H9 (cell line): ENCODE data around the gene HAUS7. TPM values are rescaled to one million over a fixed set of nuclear protein-coding genes. Genes with fewer than 3 reads are reported as not detected.

Source experiments
- DNase-seq: peaks from one replicate; pipeline ENCODE4 v3.0.0-alpha.2; 2017
- H2AFZ ChIP-seq: one replicate; pipeline ENCODE4 v1.6.1; 2013; ENCODE audit warnings: mild to moderate bottlenecking, low read length, control low read depth, moderate library complexity
- H2AK5ac ChIP-seq: 2 replicates; pipeline ENCODE4 v1.6.1; 2013; ENCODE audit warnings: low read length, control low read depth, mixed read lengths; ENCODE audit not compliant: insufficient read length
- H2BK120ac ChIP-seq: one replicate; pipeline ENCODE4 v1.6.1; 2013; ENCODE audit warnings: low read depth, mild to moderate bottlenecking, low read length, control low read depth, inconsistent platforms; ENCODE audit not compliant: poor library complexity, severe bottlenecking
- H2BK12ac ChIP-seq: 2 replicates; pipeline ENCODE4 v1.6.1; 2013; ENCODE audit warnings: low read length, control low read depth, mixed read lengths, low read depth; ENCODE audit not compliant: insufficient read length
- H2BK15ac ChIP-seq: 2 replicates; pipeline ENCODE4 v1.6.1; 2013; ENCODE audit warnings: low read depth, low read length, control low read depth
- H2BK20ac ChIP-seq: one replicate; pipeline ENCODE4 v1.6.1; 2013; ENCODE audit warnings: low read depth, mild to moderate bottlenecking, low read length, control low read depth, inconsistent platforms; ENCODE audit not compliant: poor library complexity, severe bottlenecking
- H2BK5ac ChIP-seq: 2 replicates; pipeline ENCODE4 v1.6.1; 2013; ENCODE audit warnings: low read length, control low read depth, mixed read lengths; ENCODE audit not compliant: insufficient read length
- H3K14ac ChIP-seq: 2 replicates; pipeline ENCODE4 v1.6.1; 2013; ENCODE audit warnings: low read length, control low read depth; ENCODE audit not compliant: insufficient read depth
- H3K18ac ChIP-seq: 2 replicates; pipeline ENCODE4 v1.6.1; 2013; ENCODE audit warnings: low read depth, mild to moderate bottlenecking, mixed read lengths, low read length, control low read depth; ENCODE audit not compliant: insufficient read length
- H3K23ac ChIP-seq: 2 replicates; pipeline ENCODE4 v1.6.1; 2013; ENCODE audit warnings: low read length, control low read depth, mixed read lengths, low read depth; ENCODE audit not compliant: insufficient read length
- H3K23me2 ChIP-seq: 2 replicates; pipeline ENCODE4 v1.6.1; 2013; ENCODE audit warnings: low read depth, mild to moderate bottlenecking, mixed read lengths, low read length, control low read depth; ENCODE audit not compliant: insufficient read length, poor library complexity, severe bottlenecking
- H3K27ac ChIP-seq: 2 replicates; pipeline ENCODE4 v1.5.1; 2013; ENCODE audit warnings: low read length, control low read depth, mixed read lengths, low read depth; ENCODE audit not compliant: insufficient read length
- H3K27me3 ChIP-seq: 2 replicates; pipeline ENCODE4 v1.6.1; 2013; ENCODE audit warnings: low read length, control low read depth, inconsistent platforms; ENCODE audit not compliant: insufficient read depth
- H3K4ac ChIP-seq: 2 replicates; pipeline ENCODE4 v1.6.1; 2013; ENCODE audit warnings: low read depth, mild to moderate bottlenecking, control low read depth, inconsistent platforms, low read length, moderate library complexity
- H3K4me1 ChIP-seq: 2 replicates; pipeline ENCODE4 v1.6.1; 2013; ENCODE audit warnings: low read length, control low read depth, inconsistent platforms; ENCODE audit not compliant: insufficient read depth
- H3K4me2 ChIP-seq: 2 replicates; pipeline ENCODE4 v1.6.1; 2013; ENCODE audit warnings: low read length, control low read depth, mixed read lengths; ENCODE audit not compliant: insufficient read length, insufficient read depth
- H3K56ac ChIP-seq: 2 replicates; pipeline ENCODE4 v1.6.1; 2013; ENCODE audit warnings: low read depth, mild to moderate bottlenecking, mixed read lengths, low read length, control low read depth; ENCODE audit not compliant: insufficient read length
- H3K79me1 ChIP-seq: 2 replicates; pipeline ENCODE4 v1.6.1; 2013; ENCODE audit warnings: low read depth, mild to moderate bottlenecking, moderate library complexity, low read length, control low read depth, inconsistent platforms; ENCODE audit not compliant: insufficient read depth, poor library complexity, severe bottlenecking
- H3K79me2 ChIP-seq: 2 replicates; pipeline ENCODE4 v1.6.1; 2013; ENCODE audit warnings: low read length, control low read depth, inconsistent platforms; ENCODE audit not compliant: insufficient read depth
- H3K9ac ChIP-seq: 2 replicates; pipeline ENCODE4 v1.6.1; 2013; ENCODE audit warnings: low read length, control low read depth, mixed read lengths; ENCODE audit not compliant: insufficient read length; ENCODE audit errors: extremely low read depth
- H3K9me3 ChIP-seq: one replicate; pipeline ENCODE4 v1.6.1; 2013; ENCODE audit warnings: low read depth, low read length, inconsistent platforms; ENCODE audit not compliant: control insufficient read depth
- H3T11ph ChIP-seq: one replicate; pipeline ENCODE4 v1.6.1; 2013; ENCODE audit warnings: mild to moderate bottlenecking, low read length, control low read depth, inconsistent platforms
- H4K20me1 ChIP-seq: one replicate; pipeline ENCODE4 v1.6.1; 2013; ENCODE audit not compliant: control insufficient read depth, insufficient read length, insufficient read depth
- H4K5ac ChIP-seq: 2 replicates; pipeline ENCODE4 v1.6.1; 2013; ENCODE audit warnings: low read depth, mild to moderate bottlenecking, mixed read lengths, low read length, control low read depth; ENCODE audit not compliant: insufficient read length
- H4K8ac ChIP-seq: replicated peaks from 2 replicates; pipeline ENCODE4 v1.6.1; 2013; ENCODE audit warnings: low read length, control low read depth, mixed read lengths, low read depth; ENCODE audit not compliant: insufficient read length
- H4K91ac ChIP-seq: 2 replicates; pipeline ENCODE4 v1.6.1; 2013; ENCODE audit warnings: low read depth, mild to moderate bottlenecking, moderate library complexity, mixed read lengths, low read length, control low read depth; ENCODE audit not compliant: insufficient read length
- H3K27ac Mint-ChIP-seq, 3 experiments: 2 replicates in 2 of 3; 3 replicates in 1 of 3; pipeline ENCODE4 v1.8.0; 2020 to 2021; ENCODE audit warnings: mixed read lengths in 3 of 3, mild to moderate bottlenecking in 1 of 3, moderate library complexity in 1 of 3
- H3K27me3 Mint-ChIP-seq: 2 replicates; pipeline ENCODE4 v1.8.0; 2021; ENCODE audit warnings: low read depth, mild to moderate bottlenecking, moderate library complexity, mixed read lengths
- H3K36me3 Mint-ChIP-seq, 3 experiments: 2 replicates in 2 of 3; 3 replicates in 1 of 3; pipeline ENCODE4 v1.8.0; 2020 to 2021; ENCODE audit warnings: low read depth in 3 of 3, mixed read lengths in 3 of 3; ENCODE audit not compliant: insufficient read depth in 1 of 3
- H3K4me1 Mint-ChIP-seq, 2 experiments: 2 replicates each; pipeline ENCODE4 v1.8.0; 2020; ENCODE audit warnings: mixed read lengths in 2 of 2
- H3K4me3 Mint-ChIP-seq, 2 experiments: 2 replicates in 1 of 2; 3 replicates in 1 of 2; pipeline ENCODE4 v1.8.0; 2020 to 2021; ENCODE audit warnings: mild to moderate bottlenecking in 2 of 2, mixed read lengths in 2 of 2, moderate library complexity in 1 of 2
- H3K9me3 Mint-ChIP-seq, 2 experiments: 2 replicates in 1 of 2; 3 replicates in 1 of 2; pipeline ENCODE4 v1.8.0; 2020; ENCODE audit warnings: mild to moderate bottlenecking in 2 of 2, mixed read lengths in 2 of 2, moderate library complexity in 1 of 2
- WGBS: extraction: QIAGEN DNeasy Blood & Tissue Kit; methylation state at CpG from one replicate; pipeline ENCODE4 v1.1.7; 2013; ENCODE audit warnings: missing lambda C conversion rate, low lambda C conversion rate, mixed read lengths; ENCODE audit not compliant: insufficient read length; ENCODE audit errors: extremely low coverage; 5-methylcytosine and 5-hydroxymethylcytosine counted together
- total RNA-seq: library from RNA; stranded (reverse); gene quantifications from 2 replicates; pipeline ENCODE4 v1.2.1, GENCODE V29; 2021
- TF ChIP-seq, protein P1 (sequence below): fragments of 200-600 bp; sonication (generic); conservative IDR thresholded peaks from 3 replicates; pipeline ENCODE4 v1.8.0; 2021; ENCODE audit warnings: antibody characterized with exemption, mild to moderate bottlenecking

The HAUS7 gene
- total RNA-seq, 1 experiment from 2014 or later = 45.3 TPM

DNA sequence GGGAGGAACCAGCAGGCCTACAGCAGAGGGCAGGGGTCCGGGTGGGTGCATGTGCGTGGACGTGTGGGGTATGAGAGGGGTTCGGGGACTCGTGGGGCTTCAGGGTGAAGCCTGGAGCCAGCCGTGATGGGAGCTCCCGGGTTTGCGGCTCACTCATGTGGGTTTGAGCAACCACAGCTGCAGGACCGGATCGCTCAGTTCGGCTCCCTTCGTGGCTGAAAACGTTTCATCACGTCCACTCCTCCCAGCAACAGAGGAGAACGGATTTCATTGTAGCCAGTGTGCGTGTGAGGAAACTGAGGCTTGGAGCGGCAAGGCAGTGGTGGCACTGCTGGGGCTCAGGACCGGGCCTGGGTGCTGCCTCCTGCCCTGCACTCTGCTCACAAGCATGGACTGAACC lies 35.0 kb upstream of the HAUS7 start:
- peaks cover 24% of the 10 kb centered on the region for H3K9me3 ChIP-seq
- no peak overlapping the region for H3K27ac ChIP-seq
- H4K8ac ChIP-seq = no peak overlapping the region
- Mint-ChIP-seq H3K4me3 (no peak overlapping the region), H3K4me1 (peaks cover 0 to 6% of the 10 kb centered on the region in 2 experiments; a peak in 2 of 4 replicates), H3K27ac (no peak overlapping the region), H3K27me3 (peaks cover 4% of the 10 kb centered on the region), H3K9me3 (peaks cover 63 to 73% of the 10 kb centered on the region in 2 experiments), H3K36me3 (peaks cover 6 to 8% (median 8%) of the 10 kb centered on the region in 3 experiments; a peak in 5 of 7 replicates)
- no CpG with 5 or more reads among the region's 18 CpGs for WGBS
- no peak overlapping the region for H3K14ac ChIP-seq
- H2BK120ac ChIP-seq = no peak overlapping the region
- no peak overlapping the region for H2BK5ac ChIP-seq
- H3K4ac ChIP-seq = no peak overlapping the region
- no peaks in the 10 kb centered on the region for H3K79me2 ChIP-seq
- TF ChIP-seq, protein P1, sequence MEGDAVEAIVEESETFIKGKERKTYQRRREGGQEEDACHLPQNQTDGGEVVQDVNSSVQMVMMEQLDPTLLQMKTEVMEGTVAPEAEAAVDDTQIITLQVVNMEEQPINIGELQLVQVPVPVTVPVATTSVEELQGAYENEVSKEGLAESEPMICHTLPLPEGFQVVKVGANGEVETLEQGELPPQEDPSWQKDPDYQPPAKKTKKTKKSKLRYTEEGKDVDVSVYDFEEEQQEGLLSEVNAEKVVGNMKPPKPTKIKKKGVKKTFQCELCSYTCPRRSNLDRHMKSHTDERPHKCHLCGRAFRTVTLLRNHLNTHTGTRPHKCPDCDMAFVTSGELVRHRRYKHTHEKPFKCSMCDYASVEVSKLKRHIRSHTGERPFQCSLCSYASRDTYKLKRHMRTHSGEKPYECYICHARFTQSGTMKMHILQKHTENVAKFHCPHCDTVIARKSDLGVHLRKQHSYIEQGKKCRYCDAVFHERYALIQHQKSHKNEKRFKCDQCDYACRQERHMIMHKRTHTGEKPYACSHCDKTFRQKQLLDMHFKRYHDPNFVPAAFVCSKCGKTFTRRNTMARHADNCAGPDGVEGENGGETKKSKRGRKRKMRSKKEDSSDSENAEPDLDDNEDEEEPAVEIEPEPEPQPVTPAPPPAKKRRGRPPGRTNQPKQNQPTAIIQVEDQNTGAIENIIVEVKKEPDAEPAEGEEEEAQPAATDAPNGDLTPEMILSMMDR = no peak
- H2AK5ac ChIP-seq = no peak overlapping the region
- no peak overlapping the region for H2BK15ac ChIP-seq
- H4K91ac ChIP-seq = no peak overlapping the region
- H3K23me2 ChIP-seq = no peaks in the 10 kb centered on the region
- H3K79me1 ChIP-seq = no peaks in the 10 kb centered on the region
- H3K4me1 ChIP-seq = no peaks in the 10 kb centered on the region
- DNase-seq = no peak
- H2AFZ ChIP-seq = no peak overlapping the region
- no peak overlapping the region for H3K9ac ChIP-seq
- no peaks in the 10 kb centered on the region; the same call in 1 of the 2 replicates for H3K27me3 ChIP-seq
- H3T11ph ChIP-seq = no peak overlapping the region
- H3K23ac ChIP-seq = no peak overlapping the region
- no peak overlapping the region for H3K4me2 ChIP-seq
- H4K5ac ChIP-seq = no peak overlapping the region
- H3K56ac ChIP-seq = no peak overlapping the region
- H4K20me1 ChIP-seq = no peaks in the 10 kb centered on the region
- H3K18ac ChIP-seq = no peak overlapping the region
- no peak overlapping the region for H2BK20ac ChIP-seq
- H2BK12ac ChIP-seq = no peak overlapping the region
